Measurements from ENCODE around the gene ATXN7L1. TPM values are rescaled to one million over a fixed set of nuclear protein-coding genes. Genes with fewer than 3 reads are reported as not detected.
"Not testable (repeated sequence)": the region's sequence is repeated elsewhere in the genome, so short reads cannot be mapped to it uniquely, and the experiment has no call there.

Gene ATXN7L1
- total and polyA plus RNA-seq, 2 of the 8 experiments (the other 6 are each of a cell fraction or from before 2014, with no cell fraction given), result 14.3 to 34.0 TPM

- H3K4me2 ChIP-seq (ENCODE audit: insufficient read depth in 1 of 2, low read depth in 2 of 2, low read length in 2 of 2); FAIRE-seq; H2AK5ac ChIP-seq (ENCODE audit: low read depth, low read length); H3K9ac ChIP-seq (replicated peaks in 1 of 4; ENCODE audit: extremely low read depth in 1 of 4, low read depth in 3 of 4, low read length in 3 of 4); H3K27me3 ChIP-seq (replicated peaks in 1 of 4; ENCODE audit: control insufficient read depth in 3 of 4, extremely low read depth in 1 of 4, insufficient read depth in 3 of 4, low read length in 3 of 4); H4K20me1 ChIP-seq (replicated peaks in 1 of 2; ENCODE audit: control insufficient read depth in 1 of 2, insufficient read depth in 2 of 2, low read length in 2 of 2); H3K9me3 ChIP-seq (ENCODE audit: insufficient read depth in 2 of 2, low read depth in 1 of 2, low read length in 1 of 2); H4K8ac ChIP-seq (ENCODE audit: extremely low read depth, insufficient read depth, low read length); H3K79me2 ChIP-seq (ENCODE audit: control insufficient read depth in 1 of 2, insufficient read depth in 2 of 2, low read length in 2 of 2); H3K23ac ChIP-seq (ENCODE audit: insufficient read length); H3K27ac ChIP-seq (ENCODE audit: low read depth, low read length); DNase-seq (ENCODE audit: low read depth in 1 of 2, low spot score in 2 of 2); H2BK120ac ChIP-seq (replicated peaks; ENCODE audit: low read depth, low read length); H2BK12ac ChIP-seq (ENCODE audit: low read depth, low read length); H2BK5ac ChIP-seq (ENCODE audit: low read depth, low read length); H2AFZ ChIP-seq (ENCODE audit: low read length); H4K5ac ChIP-seq (ENCODE audit: insufficient read length, low read depth, low read length); H3K14ac ChIP-seq (ENCODE audit: insufficient read length); POLR2A ChIA-PET (ENCODE audit: partially characterized antibody); H3K4me3 ChIP-seq (ENCODE audit: extremely low read depth in 1 of 4, insufficient read depth in 2 of 4, low read depth in 3 of 4, low read length in 4 of 4); H3K79me1 ChIP-seq (ENCODE audit: low read depth, low read length); H3K56ac ChIP-seq (replicated peaks; ENCODE audit: insufficient read length, low read depth, low read length); H2BK15ac ChIP-seq (ENCODE audit: low read length); H3K18ac ChIP-seq (ENCODE audit: extremely low read depth, low read length); H3K36me3 ChIP-seq (ENCODE audit: control insufficient read depth in 2 of 4, insufficient read depth in 4 of 4, low read length in 3 of 4); H3K23me2 ChIP-seq (ENCODE audit: low read depth, low read length); CTCF ChIA-PET (ENCODE audit: partially characterized antibody); H3K4ac ChIP-seq (replicated peaks; ENCODE audit: insufficient read length, low read depth, low read length); H4K91ac ChIP-seq (replicated peaks; ENCODE audit: insufficient read length, low read length); H2BK20ac ChIP-seq (ENCODE audit: low read length): not testable (repeated sequence)
- peaks cover 2 to 18% (median 6%) of the 10 kb centered on the region in 4 experiments for H3K4me1 ChIP-seq (replicated peaks in 1 of 4; ENCODE audit: control insufficient read depth in 3 of 4, insufficient read depth in 4 of 4, low read length in 3 of 4)
- 97% methylated on average over 2 of the region's 2 CpGs; no CpG with 5 or more reads in 1 of the 2 experiments for WGBS, 2 experiments (ENCODE audit: extremely low coverage in 1 of 2, insufficient coverage in 1 of 2, insufficient read length in 1 of 2, insufficient replicate concordance in 2 of 2, low coverage in 1 of 2, low lambda C conversion rate in 2 of 2, missing lambda C conversion rate in 1 of 2)
Measured at GRCh38 chr7:105790452-105790851, 85.9 kb downstream of the ATXN7L1 start.

All from H1 (cell line).